ENCODE data around the gene USP31.

Gene USP31

DNA sequence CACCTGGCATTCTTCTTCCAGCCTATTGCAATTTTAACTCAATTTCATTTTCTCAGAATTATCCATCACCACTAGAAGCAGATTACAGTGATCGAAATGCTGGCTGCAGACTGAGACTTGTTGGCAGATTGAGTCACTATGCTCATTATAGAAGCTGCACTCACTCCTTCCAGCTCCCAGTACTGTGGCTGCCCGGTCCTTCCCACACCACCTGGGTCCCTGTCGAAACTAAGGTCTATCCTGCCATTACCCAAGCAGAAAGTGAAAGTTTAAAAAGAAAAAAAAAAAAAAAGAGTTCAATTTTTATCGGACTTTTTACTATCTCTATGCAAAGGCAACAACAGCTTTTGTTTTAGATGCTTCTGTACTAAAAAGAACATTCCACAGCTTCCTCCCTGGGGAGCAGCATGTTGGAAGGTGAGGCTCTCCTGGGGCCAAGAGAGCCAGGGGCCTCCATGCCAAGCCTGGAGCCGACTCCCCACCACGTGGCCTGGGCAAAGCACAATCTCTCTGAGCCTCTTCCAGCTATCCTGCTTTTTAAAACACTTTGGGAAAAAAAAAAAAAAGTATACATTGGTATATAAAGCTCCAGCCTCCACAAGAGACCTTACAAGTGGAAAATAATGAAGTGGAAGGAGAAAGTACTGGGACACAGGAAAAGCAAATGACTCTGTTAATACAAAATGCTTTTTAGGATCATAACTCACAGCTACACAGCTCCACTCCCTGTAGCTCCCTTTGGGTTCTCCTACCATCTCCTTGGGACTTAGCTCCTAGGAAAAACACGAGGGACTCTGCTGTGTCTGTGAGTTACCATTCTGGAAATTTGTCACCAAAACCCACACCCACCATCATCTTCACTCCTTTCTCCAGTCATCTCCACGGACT lies 77.8 kb downstream of the USP31 start:
- Histone ChIP-seq H3K4me3 (ENCODE audit: low read length) (no peak overlapping the region), H3K9ac (ENCODE audit: low read depth, low read length) (no peak overlapping the region), H3K27ac (ENCODE audit: low read length) (no peak overlapping the region), H3K27me3 (ENCODE audit: insufficient read depth, low read length) (no peaks in the 10 kb centered on the region), H3K9me3 (ENCODE audit: insufficient read depth, low read depth, low read length) (no peaks in the 10 kb centered on the region), H3K4me1 (ENCODE audit: insufficient read depth, low read length) (no peaks in the 10 kb centered on the region), H3K36me3 (ENCODE audit: insufficient read depth, low read depth, low read length) (peaks cover 81% of the 10 kb centered on the region)

DNA sequence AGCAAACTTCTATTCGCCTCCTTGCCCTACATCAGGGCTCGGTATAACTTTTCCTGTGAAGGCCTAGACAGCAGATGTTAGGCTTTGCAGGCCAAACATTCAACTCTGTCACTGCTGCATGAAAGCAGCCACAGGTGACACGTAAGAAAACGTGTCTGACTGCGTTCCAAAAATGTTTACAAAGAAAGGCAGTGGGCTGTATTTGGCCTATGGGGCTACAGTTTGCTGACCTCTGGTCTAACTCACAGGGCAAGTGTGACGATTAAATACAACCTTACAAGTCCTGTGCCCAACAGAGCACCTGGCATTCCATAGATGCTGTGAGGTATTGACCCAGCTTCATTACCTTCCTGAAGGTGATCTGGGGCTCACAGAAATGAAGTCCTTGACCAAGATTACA lies 79.4 kb downstream of the USP31 start:
- Histone ChIP-seq H3K9ac (ENCODE audit: low read depth, low read length) (no peak overlapping the region), H3K36me3 (ENCODE audit: insufficient read depth, low read depth, low read length) (peaks cover 81% of the 10 kb centered on the region), H3K4me3 (ENCODE audit: low read length) (no peak overlapping the region), H3K27ac (ENCODE audit: low read length) (no peak overlapping the region), H3K4me1 (ENCODE audit: insufficient read depth, low read length) (no peaks in the 10 kb centered on the region), H3K9me3 (ENCODE audit: insufficient read depth, low read depth, low read length) (no peaks in the 10 kb centered on the region), H3K27me3 (ENCODE audit: insufficient read depth, low read length) (no peaks in the 10 kb centered on the region)

DNA sequence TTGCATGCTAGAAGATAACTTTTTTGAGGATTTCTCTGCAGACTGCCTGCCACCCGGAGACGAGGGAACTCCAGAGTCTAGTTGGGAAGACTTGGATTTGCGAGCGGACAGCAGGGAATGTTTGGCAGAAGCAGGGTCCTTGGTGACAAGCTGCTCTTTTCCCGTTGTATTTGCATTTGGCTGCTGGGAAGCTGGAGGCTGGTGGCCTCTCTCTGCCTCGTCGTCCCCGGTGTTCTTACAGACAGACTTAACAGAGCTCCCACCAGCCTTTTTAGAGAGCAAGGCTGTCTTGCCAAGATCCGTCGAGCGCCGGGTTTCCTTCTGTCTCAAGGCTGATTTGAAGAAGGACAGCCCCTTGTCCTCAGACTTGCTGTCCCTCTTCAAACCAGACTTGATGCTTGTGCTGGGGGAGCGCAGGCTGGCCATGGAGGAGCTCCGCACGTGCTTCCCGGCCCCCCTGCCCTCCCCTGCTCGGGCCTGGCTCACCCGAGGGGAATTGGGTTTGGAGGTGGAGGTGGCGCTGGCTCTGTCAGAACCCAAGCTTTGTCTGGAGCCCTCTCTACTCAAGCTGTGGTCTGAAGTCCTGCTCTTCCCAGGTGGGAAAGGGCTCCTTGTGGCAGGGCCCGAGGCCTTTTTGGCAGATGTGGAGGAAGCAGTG lies 81.0 kb downstream of the USP31 start:
- Histone ChIP-seq H3K36me3 (ENCODE audit: insufficient read depth, low read depth, low read length) (peaks cover 66% of the 10 kb centered on the region), H3K27ac (ENCODE audit: low read length) (no peak overlapping the region), H3K4me3 (ENCODE audit: low read length) (no peak overlapping the region)

DNA sequence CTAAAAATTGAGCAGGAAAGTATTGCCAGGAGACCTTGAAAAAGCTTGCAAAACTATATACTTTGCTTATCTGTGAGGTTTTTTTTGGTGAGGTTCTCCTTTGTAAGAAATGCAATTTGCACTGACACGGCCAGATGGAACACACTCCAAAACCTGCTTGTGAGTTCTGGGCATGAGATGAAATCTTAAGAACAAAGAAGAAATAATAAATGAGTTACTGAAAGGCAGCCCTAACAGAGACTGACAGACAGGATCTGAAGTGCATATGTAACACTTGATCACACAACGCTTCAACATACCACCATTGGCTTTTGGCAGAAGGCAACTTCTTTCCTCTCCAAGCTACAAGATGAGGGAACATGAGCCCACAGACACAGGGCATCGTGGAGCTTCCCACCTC lies 82.6 kb downstream of the USP31 start:
- no peak overlapping the region for H3K27ac ChIP-seq (ENCODE audit: low read length)
- H3K27me3 ChIP-seq (ENCODE audit: insufficient read depth, low read length) = no peaks in the 10 kb centered on the region
- H3K4me3 ChIP-seq (ENCODE audit: low read length) = no peak overlapping the region
- H3K36me3 ChIP-seq (ENCODE audit: insufficient read depth, low read depth, low read length) = peaks cover 52% of the 10 kb centered on the region
- H3K4me1 ChIP-seq (ENCODE audit: insufficient read depth, low read length) = no peaks in the 10 kb centered on the region
- H3K9ac ChIP-seq (ENCODE audit: low read depth, low read length) = no peak overlapping the region
- no peaks in the 10 kb centered on the region for H3K9me3 ChIP-seq (ENCODE audit: insufficient read depth, low read depth, low read length)

More for the DNA sequence above, 81.0 kb downstream of the USP31 start:
- Histone ChIP-seq H3K9me3 (ENCODE audit: insufficient read depth, low read depth, low read length) (no peaks in the 10 kb centered on the region), H3K27me3 (ENCODE audit: insufficient read depth, low read length) (no peaks in the 10 kb centered on the region), H3K9ac (ENCODE audit: low read depth, low read length) (no peak overlapping the region), H3K4me1 (ENCODE audit: insufficient read depth, low read length) (no peaks in the 10 kb centered on the region)

DNA sequence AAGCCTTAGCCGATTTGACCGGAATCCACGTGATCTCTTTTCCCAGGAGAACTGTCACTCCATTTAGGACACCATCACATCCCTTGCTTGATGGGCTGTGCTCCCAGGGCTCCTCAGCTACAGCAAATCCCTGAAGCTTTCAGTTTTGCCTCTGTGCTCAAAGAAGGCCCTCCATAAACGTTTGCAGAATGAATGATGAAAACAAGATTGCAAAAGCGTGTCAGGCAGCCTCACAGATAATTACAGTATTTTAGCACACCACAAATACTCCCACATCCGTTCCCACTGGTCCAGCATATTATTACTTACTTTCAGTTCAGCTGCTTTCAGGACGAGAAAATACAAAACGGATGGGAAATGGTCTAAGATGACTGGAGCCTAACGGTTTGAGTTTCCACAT lies 84.6 kb downstream of the USP31 start:
- Histone ChIP-seq H3K27ac (ENCODE audit: low read length) (no peak overlapping the region), H3K9me3 (ENCODE audit: insufficient read depth, low read depth, low read length) (no peaks in the 10 kb centered on the region), H3K27me3 (ENCODE audit: insufficient read depth, low read length) (no peaks in the 10 kb centered on the region), H3K4me1 (ENCODE audit: insufficient read depth, low read length) (peaks cover 7% of the 10 kb centered on the region), H3K4me3 (ENCODE audit: low read length) (no peak overlapping the region), H3K9ac (ENCODE audit: low read depth, low read length) (no peak overlapping the region), H3K36me3 (ENCODE audit: insufficient read depth, low read depth, low read length) (peaks cover 35% of the 10 kb centered on the region)

DNA sequence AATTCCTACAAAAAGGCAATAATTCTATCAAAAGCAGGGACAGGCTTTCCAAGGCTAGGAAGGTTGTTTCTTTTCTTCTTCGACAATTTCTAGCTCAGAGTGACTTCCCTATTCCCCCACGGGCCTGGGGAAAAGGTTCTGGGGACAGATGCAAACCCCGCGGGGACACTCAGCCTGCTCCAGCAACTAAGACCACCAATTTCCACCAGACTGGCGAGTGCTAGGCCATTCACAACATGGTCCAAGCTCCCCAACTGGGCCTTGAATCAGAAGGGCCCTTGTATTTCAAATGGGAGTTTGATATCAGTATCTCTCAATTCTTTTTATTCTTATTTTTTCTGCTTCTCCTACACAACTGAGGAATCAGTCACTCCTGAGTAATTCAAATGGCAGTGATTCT lies 86.7 kb downstream of the USP31 start:
- H3K27ac ChIP-seq (ENCODE audit: low read length) = no peak overlapping the region
- H3K27me3 ChIP-seq (ENCODE audit: insufficient read depth, low read length) = no peaks in the 10 kb centered on the region
- peaks cover 14% of the 10 kb centered on the region for H3K36me3 ChIP-seq (ENCODE audit: insufficient read depth, low read depth, low read length)
- H3K9ac ChIP-seq (ENCODE audit: low read depth, low read length) = no peak overlapping the region
- H3K9me3 ChIP-seq (ENCODE audit: insufficient read depth, low read depth, low read length) = no peaks in the 10 kb centered on the region
- H3K4me1 ChIP-seq (ENCODE audit: insufficient read depth, low read length) = peaks cover 9% of the 10 kb centered on the region
- H3K4me3 ChIP-seq (ENCODE audit: low read length) = no peak overlapping the region

DNA sequence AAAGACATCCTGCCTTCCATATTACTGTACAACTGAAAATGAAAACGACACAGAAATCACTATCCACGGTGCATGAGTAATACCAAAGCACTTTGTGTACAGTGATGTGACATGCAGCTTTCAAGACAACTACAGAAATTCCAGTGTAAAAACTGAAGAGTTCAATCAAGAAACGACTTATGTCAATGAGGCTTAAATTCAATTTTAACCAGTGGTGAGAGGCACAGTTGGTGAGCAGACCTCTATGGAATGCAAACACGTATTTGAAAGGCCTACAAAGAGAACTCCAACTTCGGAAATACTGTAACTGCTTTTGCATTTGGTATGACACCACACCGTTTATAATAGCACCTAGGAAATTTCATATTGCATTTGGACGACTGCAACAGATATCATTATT lies 87.6 kb downstream of the USP31 start:
- no peaks in the 10 kb centered on the region for H3K27me3 ChIP-seq (ENCODE audit: insufficient read depth, low read length)
- H3K4me1 ChIP-seq (ENCODE audit: insufficient read depth, low read length) = peaks cover 9% of the 10 kb centered on the region
- no peaks in the 10 kb centered on the region for H3K9me3 ChIP-seq (ENCODE audit: insufficient read depth, low read depth, low read length)
- H3K9ac ChIP-seq (ENCODE audit: low read depth, low read length) = no peak overlapping the region
- no peak overlapping the region for H3K4me3 ChIP-seq (ENCODE audit: low read length)
- H3K27ac ChIP-seq (ENCODE audit: low read length) = no peak overlapping the region
- H3K36me3 ChIP-seq (ENCODE audit: insufficient read depth, low read depth, low read length) = peaks cover 5% of the 10 kb centered on the region; the same call in 1 of the 2 replicates

DNA sequence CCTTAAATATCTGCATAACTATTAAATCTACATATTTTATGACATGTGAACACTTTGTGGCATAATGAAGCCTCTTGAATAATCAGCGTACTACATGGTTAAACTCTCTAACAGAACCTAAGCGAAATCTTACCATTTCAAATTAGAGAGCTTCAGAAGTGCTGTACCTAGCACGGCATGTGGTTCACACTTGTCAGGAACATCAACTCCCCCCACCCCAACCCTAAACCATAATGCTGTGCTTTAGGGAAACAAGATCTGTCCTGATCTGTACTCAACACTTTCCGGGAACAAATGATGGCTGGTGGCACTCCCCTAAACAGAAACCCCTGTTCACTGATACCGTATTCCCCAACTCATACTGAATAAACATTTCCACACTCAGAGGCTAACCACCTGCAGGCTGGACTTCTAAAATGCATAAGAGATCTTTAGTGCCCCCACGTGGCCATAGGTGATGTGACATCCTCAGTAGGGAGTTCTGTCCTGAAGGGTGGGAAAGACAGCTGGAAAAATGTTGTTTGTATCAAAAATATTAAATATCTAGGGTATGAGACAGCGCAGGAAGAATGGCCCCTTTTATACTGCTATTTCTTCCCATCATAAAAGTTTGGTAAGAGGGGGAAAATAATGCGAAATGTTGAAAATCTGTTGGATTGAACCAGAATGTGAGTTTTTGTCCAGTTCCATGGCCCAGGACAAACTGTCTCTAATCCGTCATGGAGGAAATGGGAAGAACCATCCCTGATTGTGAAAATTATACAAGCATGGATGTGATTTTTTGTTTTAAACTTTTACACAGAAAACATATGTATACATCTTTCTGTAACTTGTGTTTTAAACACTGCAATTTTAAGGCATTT lies 88.6 kb downstream of the USP31 start:
- no peak overlapping the region for H3K9ac ChIP-seq (ENCODE audit: low read depth, low read length)
- no peak overlapping the region for H3K27ac ChIP-seq (ENCODE audit: low read length)
- no peaks in the 10 kb centered on the region for H3K27me3 ChIP-seq (ENCODE audit: insufficient read depth, low read length)
- H3K4me3 ChIP-seq (ENCODE audit: low read length) = no peak overlapping the region
- H3K36me3 ChIP-seq (ENCODE audit: insufficient read depth, low read depth, low read length) = no peaks in the 10 kb centered on the region
- no peaks in the 10 kb centered on the region for H3K9me3 ChIP-seq (ENCODE audit: insufficient read depth, low read depth, low read length)
- peaks cover 9% of the 10 kb centered on the region for H3K4me1 ChIP-seq (ENCODE audit: insufficient read depth, low read length)

DNA sequence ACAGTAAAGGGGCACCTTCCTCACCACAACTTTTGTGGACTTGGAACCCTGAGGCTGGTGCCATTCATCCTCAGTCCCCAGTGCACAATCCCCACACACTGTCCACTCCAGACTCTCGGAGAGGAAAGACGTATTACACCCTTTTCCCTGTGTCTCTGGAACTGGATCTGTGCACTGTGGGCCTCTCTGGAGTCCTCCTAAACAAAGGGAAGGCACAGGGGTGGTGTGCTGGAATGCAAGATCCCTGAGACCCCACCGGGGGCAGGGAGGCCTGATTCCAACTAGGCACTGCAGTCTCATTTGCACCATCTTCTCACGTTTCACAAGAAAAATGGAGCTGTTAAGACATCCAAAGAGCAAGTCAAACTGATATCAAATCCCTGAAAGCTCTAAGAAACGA lies 89.8 kb downstream of the USP31 start:
- Histone ChIP-seq H3K4me1 (ENCODE audit: insufficient read depth, low read length) (peaks cover 9% of the 10 kb centered on the region), H3K36me3 (ENCODE audit: insufficient read depth, low read depth, low read length) (no peaks in the 10 kb centered on the region), H3K9ac (ENCODE audit: low read depth, low read length) (no peak overlapping the region), H3K4me3 (ENCODE audit: low read length) (no peak overlapping the region), H3K27ac (ENCODE audit: low read length) (no peak overlapping the region), H3K9me3 (ENCODE audit: insufficient read depth, low read depth, low read length) (no peaks in the 10 kb centered on the region), H3K27me3 (ENCODE audit: insufficient read depth, low read length) (no peaks in the 10 kb centered on the region)

DNA sequence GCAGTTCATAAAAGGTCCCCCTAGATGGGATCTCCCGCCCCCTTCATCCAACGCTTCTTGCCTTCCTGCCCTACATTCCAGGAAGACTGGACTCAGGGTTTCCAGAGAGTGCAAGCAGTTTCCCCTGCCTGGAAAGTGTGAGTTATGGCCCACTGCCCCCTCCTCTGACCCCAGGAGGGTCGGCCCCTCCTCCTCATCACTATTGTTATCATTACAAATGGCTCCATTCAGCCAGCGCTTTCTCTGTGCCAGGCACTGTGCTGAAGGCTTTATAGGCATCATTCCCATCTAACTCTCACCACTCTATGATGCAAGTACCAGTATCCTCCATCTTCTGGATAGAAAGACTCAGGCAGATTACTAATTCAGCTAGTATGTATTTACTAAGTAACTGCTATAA lies 90.7 kb downstream of the USP31 start:
- Histone ChIP-seq H3K27ac (ENCODE audit: low read length) (no peak overlapping the region), H3K27me3 (ENCODE audit: insufficient read depth, low read length) (no peaks in the 10 kb centered on the region), H3K9me3 (ENCODE audit: insufficient read depth, low read depth, low read length) (no peaks in the 10 kb centered on the region), H3K36me3 (ENCODE audit: insufficient read depth, low read depth, low read length) (no peaks in the 10 kb centered on the region), H3K9ac (ENCODE audit: low read depth, low read length) (no peak overlapping the region), H3K4me3 (ENCODE audit: low read length) (no peak overlapping the region), H3K4me1 (ENCODE audit: insufficient read depth, low read length) (peaks cover 9% of the 10 kb centered on the region)

DNA sequence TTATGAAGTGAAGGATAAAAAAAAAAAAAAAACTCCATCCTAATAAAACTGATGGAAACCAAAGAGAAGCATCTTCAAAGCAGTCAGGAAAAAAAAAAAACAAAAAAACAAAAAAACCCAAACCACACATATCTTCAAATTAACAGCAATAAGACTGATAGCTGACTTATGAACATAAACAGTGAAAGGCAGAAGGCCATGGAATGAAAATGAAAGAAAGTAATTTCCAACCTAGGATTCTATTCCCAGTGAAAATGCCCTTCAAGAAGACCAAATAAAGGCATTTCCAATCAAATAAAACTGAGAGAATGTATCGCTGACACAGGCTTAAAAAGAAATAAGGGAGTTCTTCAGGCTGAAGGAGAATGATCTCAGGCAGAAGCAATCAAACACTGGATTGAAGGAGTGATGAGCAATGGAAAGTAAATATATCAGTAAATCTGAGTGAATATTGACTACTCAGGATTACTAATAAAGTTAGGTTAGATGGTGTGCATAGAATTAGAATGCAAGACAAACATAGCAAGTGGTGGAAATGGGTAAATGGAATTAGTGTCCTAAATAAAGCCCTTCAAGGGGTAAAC lies 92.1 kb downstream of the USP31 start:
- H3K9ac ChIP-seq (ENCODE audit: low read depth, low read length) = no peak overlapping the region
- peaks cover 9% of the 10 kb centered on the region for H3K4me1 ChIP-seq (ENCODE audit: insufficient read depth, low read length)
- H3K36me3 ChIP-seq (ENCODE audit: insufficient read depth, low read depth, low read length) = no peaks in the 10 kb centered on the region
- no peaks in the 10 kb centered on the region for H3K27me3 ChIP-seq (ENCODE audit: insufficient read depth, low read length)
- no peaks in the 10 kb centered on the region for H3K9me3 ChIP-seq (ENCODE audit: insufficient read depth, low read depth, low read length)
- no peak overlapping the region for H3K27ac ChIP-seq (ENCODE audit: low read length)
- no peak overlapping the region for H3K4me3 ChIP-seq (ENCODE audit: low read length)
